ENCODE results near the gene DAP.

DAP gene

DNA sequence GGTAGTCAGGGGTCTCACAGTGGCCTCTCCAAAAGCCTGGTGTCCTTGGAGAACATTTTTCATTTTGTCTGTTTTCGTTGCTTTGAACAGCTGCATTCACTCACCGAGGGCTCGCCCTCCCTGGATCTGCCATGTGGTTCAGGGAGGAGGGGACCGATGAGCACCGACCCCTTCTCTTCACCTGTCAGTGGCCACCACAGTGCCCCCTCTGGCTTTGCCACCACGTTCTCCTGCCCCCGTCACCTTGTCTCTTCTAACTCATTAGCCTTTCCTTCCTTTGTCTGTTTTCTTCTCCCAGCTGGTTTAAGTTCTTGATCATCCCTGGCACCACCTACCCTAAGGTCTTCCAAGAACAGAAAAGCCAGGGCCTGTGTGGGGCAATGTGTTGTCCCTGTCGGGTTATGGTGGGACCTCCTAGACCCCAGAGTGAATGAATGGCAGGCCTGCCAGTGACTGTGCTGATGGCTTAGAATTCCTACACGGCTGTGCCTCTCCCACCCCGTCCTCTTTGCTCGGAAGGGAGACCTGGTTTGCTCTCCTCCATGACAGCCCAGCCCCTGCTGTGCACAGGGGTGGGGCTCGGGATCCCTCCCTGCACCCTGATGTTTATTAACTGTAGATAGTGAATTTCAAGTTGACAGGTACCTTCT lies 107.2 kb downstream of the DAP start:
- Histone ChIP-seq H3K9me3 (no peaks in the 10 kb centered on the region), H3K4me1 (ENCODE audit: control insufficient read depth in 1 of 2, insufficient read depth in 1 of 2, low read depth in 1 of 2, low read length in 1 of 2) (no peaks in the 10 kb centered on the region), H3K4me3 (ENCODE audit: low read depth in 1 of 2, low read length in 1 of 2) (no peak overlapping the region), H3K36me3 (peaks cover 75% of the 10 kb centered on the region), H3K27ac (no peak overlapping the region), H3K27me3 (no peaks in the 10 kb centered on the region)
- TF ChIP-seq, protein P1, sequence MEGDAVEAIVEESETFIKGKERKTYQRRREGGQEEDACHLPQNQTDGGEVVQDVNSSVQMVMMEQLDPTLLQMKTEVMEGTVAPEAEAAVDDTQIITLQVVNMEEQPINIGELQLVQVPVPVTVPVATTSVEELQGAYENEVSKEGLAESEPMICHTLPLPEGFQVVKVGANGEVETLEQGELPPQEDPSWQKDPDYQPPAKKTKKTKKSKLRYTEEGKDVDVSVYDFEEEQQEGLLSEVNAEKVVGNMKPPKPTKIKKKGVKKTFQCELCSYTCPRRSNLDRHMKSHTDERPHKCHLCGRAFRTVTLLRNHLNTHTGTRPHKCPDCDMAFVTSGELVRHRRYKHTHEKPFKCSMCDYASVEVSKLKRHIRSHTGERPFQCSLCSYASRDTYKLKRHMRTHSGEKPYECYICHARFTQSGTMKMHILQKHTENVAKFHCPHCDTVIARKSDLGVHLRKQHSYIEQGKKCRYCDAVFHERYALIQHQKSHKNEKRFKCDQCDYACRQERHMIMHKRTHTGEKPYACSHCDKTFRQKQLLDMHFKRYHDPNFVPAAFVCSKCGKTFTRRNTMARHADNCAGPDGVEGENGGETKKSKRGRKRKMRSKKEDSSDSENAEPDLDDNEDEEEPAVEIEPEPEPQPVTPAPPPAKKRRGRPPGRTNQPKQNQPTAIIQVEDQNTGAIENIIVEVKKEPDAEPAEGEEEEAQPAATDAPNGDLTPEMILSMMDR (IDR thresholded peaks at IDR 0.05) = no peak

DNA sequence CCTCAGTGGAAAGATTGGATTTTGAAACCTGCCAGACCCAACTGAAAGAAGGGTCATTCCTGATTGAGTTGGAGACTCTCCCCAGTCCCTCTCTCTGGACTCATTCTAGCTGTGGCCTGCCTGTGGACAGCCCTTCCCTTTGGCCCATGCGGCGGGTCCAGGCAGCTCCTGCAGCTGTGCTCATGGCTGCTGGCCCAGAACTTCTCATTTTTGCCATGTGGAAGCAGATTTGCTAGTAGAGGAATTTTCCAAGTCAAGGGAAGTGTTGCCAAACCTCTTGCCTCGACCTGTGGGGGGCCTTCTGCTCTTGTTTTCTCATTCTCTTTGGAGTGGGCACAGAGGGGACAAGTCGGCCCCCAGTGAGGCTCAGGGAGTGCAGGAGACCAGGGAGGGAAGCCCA lies 108.0 kb downstream of the DAP start:
- H3K27me3 ChIP-seq = no peaks in the 10 kb centered on the region
- TF ChIP-seq, protein P1 (IDR thresholded peaks at IDR 0.05) = no peak

DNA sequence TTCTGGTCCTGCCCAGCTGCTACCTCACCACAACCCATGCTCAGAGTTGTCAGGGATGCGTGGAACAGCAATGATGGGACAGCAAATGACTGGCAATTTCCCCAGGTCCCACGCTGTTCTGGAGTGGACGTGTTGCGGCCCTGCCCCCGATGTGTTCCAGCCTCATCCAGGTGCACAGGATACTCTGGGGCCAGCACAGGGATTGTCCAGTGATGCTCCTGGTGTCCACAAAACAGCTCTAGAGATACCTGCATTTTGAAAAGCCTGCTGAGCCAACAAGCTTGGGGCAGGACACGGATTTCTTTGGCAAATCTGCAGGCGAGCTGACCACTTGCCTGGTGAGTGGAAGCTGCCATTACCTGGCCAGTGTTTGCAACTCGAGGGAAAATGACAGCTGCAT lies 108.4 kb downstream of the DAP start:
- H3K27ac ChIP-seq = no peak overlapping the region
- no peaks in the 10 kb centered on the region for H3K4me1 ChIP-seq (ENCODE audit: control insufficient read depth in 1 of 2, insufficient read depth in 1 of 2, low read depth in 1 of 2, low read length in 1 of 2)
- TF ChIP-seq, protein P1 (IDR thresholded peaks at IDR 0.05) = no peak
- no peaks in the 10 kb centered on the region for H3K27me3 ChIP-seq
- H3K9me3 ChIP-seq = no peaks in the 10 kb centered on the region
- H3K36me3 ChIP-seq = peaks cover 76% of the 10 kb centered on the region
- no peak overlapping the region for H3K4me3 ChIP-seq (ENCODE audit: low read depth in 1 of 2, low read length in 1 of 2)

More for the DNA sequence above, 108.0 kb downstream of the DAP start:
- Histone ChIP-seq H3K4me1 (ENCODE audit: control insufficient read depth in 1 of 2, insufficient read depth in 1 of 2, low read depth in 1 of 2, low read length in 1 of 2) (no peaks in the 10 kb centered on the region), H3K4me3 (ENCODE audit: low read depth in 1 of 2, low read length in 1 of 2) (no peak overlapping the region), H3K9me3 (no peaks in the 10 kb centered on the region), H3K36me3 (peaks cover 76% of the 10 kb centered on the region), H3K27ac (no peak overlapping the region)

DNA sequence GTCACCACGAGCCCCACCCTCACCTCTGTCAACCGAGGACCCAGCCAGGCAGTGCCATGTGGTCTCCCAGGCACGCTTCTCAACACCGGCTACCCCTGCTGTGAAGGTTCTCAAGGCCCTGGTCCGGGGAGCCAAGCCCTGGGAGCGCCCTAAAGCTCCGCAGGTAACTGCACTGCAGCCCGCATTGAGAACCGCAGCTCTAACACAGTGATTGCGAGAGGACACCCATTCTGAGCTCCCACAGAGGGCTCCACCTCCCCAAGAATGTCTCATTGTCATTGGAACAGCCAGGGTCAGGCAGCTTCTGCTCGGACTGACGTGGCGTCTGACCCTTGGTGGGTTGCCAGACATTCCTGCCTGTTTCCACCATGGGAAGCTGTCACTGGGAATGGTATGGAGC lies 108.9 kb downstream of the DAP start:
- H3K36me3 ChIP-seq = peaks cover 76% of the 10 kb centered on the region
- H3K4me3 ChIP-seq (ENCODE audit: low read depth in 1 of 2, low read length in 1 of 2) = no peak overlapping the region
- H3K9me3 ChIP-seq = no peaks in the 10 kb centered on the region
- TF ChIP-seq, protein P1 (IDR thresholded peaks at IDR 0.05) = no peak
- no peak overlapping the region for H3K27ac ChIP-seq
- H3K27me3 ChIP-seq = no peaks in the 10 kb centered on the region
- H3K4me1 ChIP-seq (ENCODE audit: control insufficient read depth in 1 of 2, insufficient read depth in 1 of 2, low read depth in 1 of 2, low read length in 1 of 2) = no peaks in the 10 kb centered on the region

DNA sequence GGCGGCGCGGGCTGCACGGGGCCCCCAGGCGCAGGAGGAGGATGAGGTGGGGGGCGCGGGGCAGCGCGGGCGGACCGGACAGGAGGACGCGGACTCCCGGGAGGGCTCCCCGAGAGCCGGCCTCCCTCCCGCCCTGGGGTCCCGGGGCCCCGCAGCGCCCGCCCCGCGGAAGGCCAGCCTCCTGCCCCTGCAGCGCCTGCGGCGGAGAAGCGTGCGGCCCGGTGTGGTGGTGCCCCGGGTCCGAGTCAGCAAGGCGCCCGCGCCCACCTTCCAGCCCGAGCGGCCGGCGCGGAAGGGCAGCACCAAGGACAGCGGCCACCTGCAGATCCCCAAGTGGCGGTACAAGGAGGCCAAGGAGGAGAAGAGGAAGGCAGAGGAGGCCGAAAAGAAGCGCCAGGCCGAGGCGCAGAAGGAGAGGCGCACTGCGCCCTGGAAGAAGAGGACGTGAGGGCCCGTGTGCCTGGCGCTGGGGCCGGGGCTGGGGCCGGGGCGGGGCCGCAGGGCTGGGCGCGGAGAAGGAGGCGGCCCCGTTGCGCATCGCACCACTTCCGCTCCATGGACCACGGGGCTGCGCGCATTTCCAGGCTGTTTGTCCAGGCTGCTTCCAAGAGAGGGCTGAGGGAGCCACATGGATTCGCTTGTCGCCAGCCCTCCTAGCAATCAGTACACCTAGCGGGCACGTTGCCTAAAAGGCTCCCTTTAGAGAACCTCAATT lies 111.2 kb downstream of the DAP start:
- Histone ChIP-seq H3K4me1 (ENCODE audit: control insufficient read depth in 1 of 2, insufficient read depth in 1 of 2, low read depth in 1 of 2, low read length in 1 of 2) (peaks cover 9 to 12% of the 10 kb centered on the region in 2 experiments), H3K27ac (no peak overlapping the region), H3K9me3 (no peaks in the 10 kb centered on the region), H3K36me3 (peaks cover 57% of the 10 kb centered on the region), H3K27me3 (no peaks in the 10 kb centered on the region), H3K4me3 (ENCODE audit: low read depth in 1 of 2, low read length in 1 of 2) (no peak overlapping the region)
- TF ChIP-seq, protein P1 (IDR thresholded peaks at IDR 0.05) = no peak
